Natural killer cell treated with Interleukin-12 subunit alpha and Interleukin-12 subunit beta and Interleukin-15 and Interleukin-18, amount 100 ng/mL, for 72 hours (primary cell): ENCODE measurements around the gene SLC38A7. TPM values are rescaled to one million over a fixed set of nuclear protein-coding genes. Genes with fewer than 3 reads are reported as not detected.
"Not testable (repeated sequence)": the region's sequence is repeated elsewhere in the genome, so short reads cannot be mapped to it uniquely, and the experiment has no call there.

ENCODE experiments used
- ATAC-seq, 2 donors: fragments of 150-1000 bp; cut with Tn5 transposase in 1 of 2; sonication (Bioruptor Pico), chemical (Tn5 transposase) in 1 of 2; 2 replicates each; pipeline ENCODE4 v1.10.0; 2021
- DNase-seq: peaks from one replicate; pipeline ENCODE4 v3.0.0; 2022; ENCODE audit warnings: low spot score
- H3K27ac Mint-ChIP-seq, 2 donors: 1 replicate in 1 of 2; 2 replicates in 1 of 2; pipeline ENCODE4 v1.8.0; 2022; ENCODE audit warnings: mixed read lengths in 2 of 2, mild to moderate bottlenecking in 1 of 2, moderate library complexity in 1 of 2
- H3K27me3 Mint-ChIP-seq, 2 donors: 1 replicate in 1 of 2; 2 replicates in 1 of 2; pipeline ENCODE4 v1.8.0; 2022; ENCODE audit warnings: mixed read lengths in 2 of 2
- H3K36me3 Mint-ChIP-seq: one replicate; pipeline ENCODE4 v1.8.0; 2022; ENCODE audit warnings: mixed read lengths
- H3K4me1 Mint-ChIP-seq, 2 donors: 1 replicate in 1 of 2; 2 replicates in 1 of 2; pipeline ENCODE4 v1.8.0; 2022; ENCODE audit warnings: low read depth in 2 of 2, mixed read lengths in 2 of 2, mild to moderate bottlenecking in 1 of 2
- H3K4me3 Mint-ChIP-seq: one replicate; pipeline ENCODE4 v1.8.0; 2022; ENCODE audit warnings: mixed read lengths
- H3K9me3 Mint-ChIP-seq: 2 replicates; pipeline ENCODE4 v1.8.0; 2022; ENCODE audit warnings: mixed read lengths
- total RNA-seq, 2 donors: library from RNA; stranded (reverse); gene quantifications; one replicate each; pipeline ENCODE4 v1.2.3, GENCODE V29; 2022

Gene SLC38A7
- total RNA-seq, 2 donors from 2014 or later = 14.1 to 16.7 TPM

DNA sequence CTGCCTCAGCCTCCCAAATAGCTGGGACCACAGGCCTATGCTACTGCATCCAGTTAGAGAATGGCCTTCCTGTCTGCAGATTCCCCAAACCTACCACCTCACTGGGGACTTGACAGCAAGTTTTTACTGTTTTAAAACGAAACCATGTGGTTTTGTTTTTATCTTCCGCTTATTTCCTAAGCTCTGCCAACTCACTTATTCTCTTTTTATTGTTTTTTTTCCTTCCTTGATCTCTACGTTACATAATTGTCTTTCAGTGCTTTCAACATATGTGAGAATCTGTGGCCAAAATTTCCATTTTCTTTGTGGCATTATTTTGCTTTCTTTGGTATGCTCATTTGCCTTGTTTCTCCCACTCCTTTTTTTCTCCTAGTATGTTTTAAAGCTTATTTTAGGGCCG is 14.6 kb upstream of the SLC38A7 start:
- peaks cover 4 to 5% of the 10 kb centered on the region in 2 donors for H3K4me1 Mint-ChIP-seq
- ATAC-seq = no peak
- peak overlapping the region in 1 of 2 donors; percentile 7 for H3K27ac Mint-ChIP-seq
- DNase-seq = no peak
- no peaks in the 10 kb centered on the region for H3K36me3 Mint-ChIP-seq
- H3K27me3 Mint-ChIP-seq = no peaks in the 10 kb centered on the region
- H3K9me3 Mint-ChIP-seq = no peaks in the 10 kb centered on the region
- no peak overlapping the region for H3K4me3 Mint-ChIP-seq

DNA sequence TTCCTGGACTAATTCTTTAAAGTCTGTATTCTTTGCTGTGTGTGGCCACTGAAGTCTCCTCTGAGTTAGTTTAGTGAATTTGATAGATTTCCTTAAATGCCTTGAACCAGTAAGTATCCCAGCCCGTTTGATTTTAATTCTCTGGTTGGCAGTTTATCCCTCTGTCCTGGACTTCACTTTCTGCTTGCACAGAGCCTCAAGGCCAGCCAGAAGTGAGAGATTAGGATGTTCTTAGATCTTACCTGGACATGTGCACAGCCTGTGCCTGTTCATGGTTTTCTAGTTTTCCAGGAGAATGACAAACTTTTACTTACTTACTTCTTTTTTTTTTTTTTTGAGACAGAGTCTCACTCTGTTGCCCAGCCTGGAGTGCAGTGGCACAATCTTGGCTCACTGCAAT is 10.8 kb upstream of the SLC38A7 start:
- H3K27me3 Mint-ChIP-seq = peaks cover 2 to 6% of the 10 kb centered on the region in 2 donors
- DNase-seq (no peak), ATAC-seq (no peak)
- no peaks in the 10 kb centered on the region for H3K9me3 Mint-ChIP-seq
- no peaks in the 10 kb centered on the region for H3K36me3 Mint-ChIP-seq
- H3K4me1 Mint-ChIP-seq = peaks cover 4 to 5% of the 10 kb centered on the region in 2 donors
- H3K4me3 Mint-ChIP-seq = no peak overlapping the region
- no peak overlapping the region for H3K27ac Mint-ChIP-seq

DNA sequence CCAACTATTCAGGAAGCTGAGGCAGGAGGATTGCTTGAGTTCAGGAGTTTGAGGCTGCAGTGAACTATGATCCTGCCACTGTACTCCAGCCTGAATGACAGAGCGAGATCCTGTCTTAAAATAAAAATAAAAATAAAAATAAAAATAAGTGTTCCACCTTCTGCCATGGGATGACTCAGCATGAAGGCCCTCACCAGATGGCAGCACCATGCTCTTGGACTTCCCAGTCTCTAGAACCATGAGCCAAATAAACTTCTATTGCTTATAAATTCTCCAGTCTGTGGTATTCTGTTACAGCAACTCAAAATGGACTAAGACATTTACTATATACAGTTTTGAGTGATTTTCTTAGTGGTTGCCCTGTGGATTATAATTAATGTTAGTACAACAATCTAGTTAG is 7.9 kb upstream of the SLC38A7 start:
- DNase-seq (no peak), ATAC-seq (no peak)
- Mint-ChIP-seq H3K27ac (no peak overlapping the region), H3K36me3 (no peaks in the 10 kb centered on the region), H3K9me3 (no peaks in the 10 kb centered on the region), H3K27me3 (peaks cover 5 to 6% of the 10 kb centered on the region in 2 donors), H3K4me3 (no peak overlapping the region), H3K4me1 (no peaks in the 10 kb centered on the region)

DNA sequence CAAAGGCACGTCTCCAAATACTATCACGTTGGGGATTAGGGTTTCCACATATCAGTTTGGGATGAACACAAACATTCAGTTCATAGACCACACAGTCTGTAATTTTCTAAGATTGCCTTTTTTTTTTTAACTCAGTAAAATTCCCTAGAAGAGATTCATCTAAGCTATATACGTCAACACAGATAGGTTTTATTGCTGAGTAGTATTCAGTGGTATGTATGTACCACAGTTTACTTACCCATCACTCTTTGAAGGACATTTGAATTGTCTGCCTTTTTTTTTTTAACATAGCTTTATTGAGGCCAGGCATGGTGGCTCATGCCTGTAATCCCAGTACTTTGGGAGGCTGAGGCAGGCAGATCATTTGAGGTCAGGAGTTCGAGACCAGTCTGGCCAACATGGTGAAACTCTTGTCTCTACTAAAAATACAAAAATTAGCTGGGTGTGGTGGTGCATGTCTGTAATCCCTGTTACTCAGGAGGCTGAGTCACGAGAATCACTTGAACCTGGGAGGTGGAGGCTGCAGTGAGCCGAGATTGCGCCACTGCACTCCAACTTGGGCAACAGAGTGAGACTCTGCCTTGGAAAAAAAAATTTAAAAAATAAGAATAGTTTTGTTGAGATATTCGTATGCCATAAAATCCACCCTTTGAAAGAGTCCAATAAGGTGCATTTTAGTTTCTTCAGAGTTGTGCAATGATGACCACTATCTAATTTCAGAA is 2.6 kb upstream of the SLC38A7 start:
- H3K36me3 Mint-ChIP-seq, H3K27ac Mint-ChIP-seq, H3K27me3 Mint-ChIP-seq, H3K9me3 Mint-ChIP-seq, DNase-seq, ATAC-seq: not testable (repeated sequence)
- Mint-ChIP-seq H3K4me1 (peaks cover 12 to 17% of the 10 kb centered on the region in 2 donors), H3K4me3 (peak overlapping the region; percentile 13)

DNA sequence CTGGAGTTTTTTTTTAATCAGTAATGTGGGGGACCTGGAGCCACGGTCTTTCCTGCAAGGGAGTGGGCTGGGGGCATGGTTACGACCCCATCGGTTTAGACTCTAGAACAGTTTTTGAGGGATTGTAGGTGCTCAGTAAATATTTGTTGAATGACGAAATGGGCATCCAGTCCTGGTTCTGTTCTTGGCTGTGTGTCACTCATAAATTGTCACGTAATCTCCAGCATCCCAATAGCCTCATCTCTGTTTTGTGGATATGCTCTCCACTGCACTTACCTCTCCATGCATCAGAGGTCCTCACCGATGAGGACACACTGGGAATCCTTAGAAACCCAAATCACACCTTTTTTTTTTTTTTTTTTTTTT is 497 bp upstream of the SLC38A7 start:
- H3K4me1 Mint-ChIP-seq = peaks cover 12 to 20% of the 10 kb centered on the region in 2 donors
- peak overlapping the region in 1 of 2 donors; percentile 79 for H3K27ac Mint-ChIP-seq
- H3K27me3 Mint-ChIP-seq = peaks cover 0 to 3% of the 10 kb centered on the region in 2 donors
- no peak for DNase-seq
- H3K4me3 Mint-ChIP-seq = peak overlapping the region; percentile 82
- no peaks in the 10 kb centered on the region for H3K36me3 Mint-ChIP-seq
- ATAC-seq = no peak
- no peaks in the 10 kb centered on the region for H3K9me3 Mint-ChIP-seq

DNA sequence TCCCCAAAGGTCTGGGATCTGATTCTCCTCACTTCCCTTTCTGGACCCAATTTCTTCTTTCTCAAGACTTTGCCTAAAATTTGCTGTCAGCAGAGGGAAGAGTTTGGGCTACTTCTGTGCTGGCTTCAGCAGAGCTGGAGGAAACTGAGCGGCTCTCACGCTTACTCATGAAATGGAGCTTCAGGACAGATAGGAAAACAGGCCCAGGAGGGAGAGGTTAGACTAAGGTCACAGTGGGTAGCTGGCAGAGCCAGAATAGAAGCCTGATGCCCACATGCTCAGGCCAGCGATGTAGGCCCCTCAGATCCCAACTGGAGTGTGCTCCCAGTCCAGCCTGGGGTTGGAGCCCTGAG is 593 bp downstream of the SLC38A7 start:
- no peaks in the 10 kb centered on the region for H3K36me3 Mint-ChIP-seq
- DNase-seq = no peak
- H3K27me3 Mint-ChIP-seq = no peaks in the 10 kb centered on the region
- ATAC-seq = peak in 1 of 2 donors; percentile 5
- peak overlapping the region; percentile 2 to 79 for H3K27ac Mint-ChIP-seq
- peak overlapping the region; percentile 82 for H3K4me3 Mint-ChIP-seq
- peaks cover 12 to 20% of the 10 kb centered on the region in 2 donors for H3K4me1 Mint-ChIP-seq
- no peaks in the 10 kb centered on the region for H3K9me3 Mint-ChIP-seq

DNA sequence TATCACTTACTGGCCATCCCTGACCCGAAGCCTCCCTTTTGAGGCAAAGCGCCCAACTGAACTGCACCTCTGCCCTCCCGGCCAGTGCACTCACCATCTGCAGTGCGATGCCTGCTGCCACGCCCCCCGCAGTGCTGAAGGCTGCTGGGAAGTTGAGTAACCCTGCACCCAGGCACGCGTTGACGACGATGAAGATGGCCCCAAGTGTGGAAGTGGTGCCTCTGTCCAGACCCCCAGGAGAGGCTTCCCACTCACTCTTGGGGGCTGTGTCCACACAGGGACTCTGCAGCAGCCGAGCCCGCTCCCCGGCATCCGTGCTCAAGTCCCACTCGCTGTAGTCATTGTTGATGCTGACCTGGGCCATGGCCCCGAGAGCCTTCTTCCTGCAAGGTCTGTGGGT is 4.8 kb downstream of the SLC38A7 start:
- Mint-ChIP-seq H3K27me3 (no peaks in the 10 kb centered on the region), H3K4me3 (no peak overlapping the region), H3K36me3 (no peaks in the 10 kb centered on the region), H3K9me3 (no peaks in the 10 kb centered on the region), H3K27ac (no peak overlapping the region), H3K4me1 (peaks cover 12 to 19% of the 10 kb centered on the region in 2 donors)
- DNase-seq = no peak
- no peak for ATAC-seq

DNA sequence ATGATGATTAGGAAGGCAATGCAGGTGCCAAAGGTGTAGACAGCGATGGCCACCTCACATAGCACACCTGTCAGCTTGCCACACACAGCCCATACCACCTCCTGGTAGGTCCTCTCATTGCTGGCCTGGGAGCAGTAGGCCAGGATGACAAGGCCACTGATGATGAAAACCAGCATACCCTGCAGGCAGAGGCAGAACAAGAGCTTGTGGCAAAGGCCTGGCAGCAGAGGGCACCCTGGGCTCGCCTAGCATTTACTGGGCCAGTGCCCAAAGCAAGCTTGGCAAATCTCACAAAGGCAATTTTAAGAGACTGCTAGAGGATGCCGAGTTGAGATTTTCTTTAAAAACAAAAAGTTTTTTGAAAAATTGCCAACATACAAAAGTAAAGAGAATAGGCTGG is 5.9 kb downstream of the SLC38A7 start:
- no peak overlapping the region for H3K4me3 Mint-ChIP-seq
- H3K27ac Mint-ChIP-seq = no peak overlapping the region
- no peaks in the 10 kb centered on the region for H3K36me3 Mint-ChIP-seq
- no peaks in the 10 kb centered on the region for H3K9me3 Mint-ChIP-seq
- no peaks in the 10 kb centered on the region for H3K27me3 Mint-ChIP-seq
- no peak for DNase-seq
- no peak for ATAC-seq
- peaks cover 7 to 13% of the 10 kb centered on the region in 2 donors for H3K4me1 Mint-ChIP-seq

DNA sequence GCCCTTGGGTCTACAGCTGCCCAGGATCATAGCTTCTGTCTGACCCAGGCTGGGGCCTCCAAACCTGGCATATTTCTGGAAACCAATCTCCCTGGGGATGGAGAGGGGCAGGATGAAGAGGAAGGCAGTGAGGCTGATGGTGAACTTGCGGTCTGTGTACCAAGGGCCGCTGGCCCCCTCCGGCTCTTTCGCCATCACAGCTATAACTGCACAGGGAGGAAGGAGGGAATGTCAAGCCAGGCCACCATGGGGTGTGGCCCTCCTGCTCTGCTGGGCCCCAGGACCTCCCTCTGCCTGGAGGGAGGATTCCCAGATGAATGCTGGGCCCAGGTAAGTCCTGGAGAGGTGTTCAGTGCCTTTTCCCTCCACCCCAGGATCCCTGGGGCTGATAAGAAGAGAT is 6.3 kb downstream of the SLC38A7 start:
- H3K4me3 Mint-ChIP-seq = no peak overlapping the region
- H3K36me3 Mint-ChIP-seq = no peaks in the 10 kb centered on the region
- H3K9me3 Mint-ChIP-seq = no peaks in the 10 kb centered on the region
- H3K27ac Mint-ChIP-seq = peak overlapping the region in 1 of 2 donors; percentile 61
- no peaks in the 10 kb centered on the region for H3K27me3 Mint-ChIP-seq
- no peak for DNase-seq
- ATAC-seq = peak in 1 of 2 donors; percentile 28
- H3K4me1 Mint-ChIP-seq = peaks cover 3 to 8% of the 10 kb centered on the region in 2 donors

DNA sequence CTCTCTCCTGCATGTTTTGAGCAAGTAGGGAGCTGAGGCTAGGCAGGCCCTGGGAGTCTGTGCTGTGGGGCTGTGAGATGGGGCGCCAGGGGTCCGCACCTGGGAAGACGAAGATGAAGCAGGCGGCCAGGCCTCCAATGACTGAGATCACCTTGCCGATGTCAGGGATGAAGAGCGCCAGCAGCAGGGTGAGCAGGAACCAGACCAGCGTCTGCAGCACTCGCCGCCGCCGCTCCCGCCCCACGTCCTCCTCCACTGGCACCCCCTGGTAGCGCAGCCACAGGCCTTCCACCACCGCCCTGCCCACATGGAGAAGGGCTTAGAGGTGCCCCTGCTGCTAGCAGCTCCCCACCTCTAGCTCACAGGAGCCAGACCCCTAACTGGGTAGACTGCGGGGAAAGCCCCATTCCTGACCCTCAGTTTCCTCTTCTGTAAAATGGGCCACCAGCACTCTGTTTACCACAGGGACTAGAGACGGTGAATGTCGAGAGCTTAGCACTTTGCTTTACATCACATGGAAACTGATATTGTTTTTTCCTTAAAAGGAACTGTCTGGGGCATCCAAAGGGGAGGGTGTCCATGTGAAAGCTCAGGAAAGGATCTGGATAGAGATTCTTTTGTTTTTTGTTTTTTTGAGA is 13.5 kb downstream of the SLC38A7 start:
- no peaks in the 10 kb centered on the region for H3K9me3 Mint-ChIP-seq
- peaks cover 0 to 4% of the 10 kb centered on the region in 2 donors for H3K4me1 Mint-ChIP-seq
- no peak overlapping the region for H3K27ac Mint-ChIP-seq
- H3K36me3 Mint-ChIP-seq = no peaks in the 10 kb centered on the region
- no peak overlapping the region for H3K4me3 Mint-ChIP-seq
- H3K27me3 Mint-ChIP-seq = no peaks in the 10 kb centered on the region
- no peak for ATAC-seq
- DNase-seq = no peak

DNA sequence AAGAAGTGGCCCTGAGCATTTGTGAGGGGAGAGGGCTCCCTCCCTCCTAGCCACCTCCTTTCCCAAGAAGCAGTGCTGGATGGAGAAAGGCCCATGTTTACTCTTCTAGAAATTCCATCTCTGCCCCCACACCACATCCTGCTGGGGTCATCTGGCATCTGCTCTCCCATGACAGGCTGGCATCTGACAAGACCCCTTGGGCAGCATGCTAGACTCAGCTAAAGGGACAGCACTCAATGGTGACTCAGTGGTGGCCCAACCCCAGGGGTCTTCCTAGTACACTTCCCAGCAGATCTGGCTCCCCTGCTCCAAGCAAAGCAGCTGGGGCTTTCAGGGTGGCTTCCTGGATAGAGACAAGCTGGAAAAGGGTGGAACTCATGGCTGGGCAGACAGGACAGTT is 14.4 kb downstream of the SLC38A7 start:
- Mint-ChIP-seq H3K9me3 (no peaks in the 10 kb centered on the region), H3K27ac (no peak overlapping the region)
- ATAC-seq = peak in 1 of 2 donors; percentile 36

DNA sequence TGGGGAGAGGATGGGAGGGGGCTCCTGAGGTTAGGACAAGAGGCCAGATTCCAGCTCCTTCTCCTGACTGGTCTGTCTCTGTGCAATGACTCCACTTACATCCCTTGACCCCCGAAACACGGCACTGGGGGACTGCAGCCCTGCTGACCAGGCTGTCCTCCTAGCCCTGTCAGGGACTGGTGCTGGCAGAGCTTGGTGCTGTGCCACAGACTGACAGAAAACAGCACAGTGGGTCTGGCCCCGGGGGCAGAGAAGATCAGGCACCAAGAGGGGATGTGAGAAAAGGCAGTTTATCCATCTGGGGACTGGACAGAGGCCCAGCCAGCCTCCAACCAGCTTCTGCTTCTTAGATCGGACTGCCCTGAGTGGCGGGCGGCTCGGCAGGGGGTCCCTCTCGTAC is 19.4 kb downstream of the SLC38A7 start:
- no peak overlapping the region for H3K27ac Mint-ChIP-seq
- peak in 1 of 2 donors; percentile 21 for ATAC-seq
- no peaks in the 10 kb centered on the region for H3K36me3 Mint-ChIP-seq

More for the DNA sequence above, 14.4 kb downstream of the SLC38A7 start:
- DNase-seq = no peak
- H3K27me3 Mint-ChIP-seq = no peaks in the 10 kb centered on the region
- H3K4me3 Mint-ChIP-seq = no peak overlapping the region
- peaks cover 0 to 4% of the 10 kb centered on the region in 2 donors for H3K4me1 Mint-ChIP-seq
- H3K36me3 Mint-ChIP-seq = no peaks in the 10 kb centered on the region

DNA sequence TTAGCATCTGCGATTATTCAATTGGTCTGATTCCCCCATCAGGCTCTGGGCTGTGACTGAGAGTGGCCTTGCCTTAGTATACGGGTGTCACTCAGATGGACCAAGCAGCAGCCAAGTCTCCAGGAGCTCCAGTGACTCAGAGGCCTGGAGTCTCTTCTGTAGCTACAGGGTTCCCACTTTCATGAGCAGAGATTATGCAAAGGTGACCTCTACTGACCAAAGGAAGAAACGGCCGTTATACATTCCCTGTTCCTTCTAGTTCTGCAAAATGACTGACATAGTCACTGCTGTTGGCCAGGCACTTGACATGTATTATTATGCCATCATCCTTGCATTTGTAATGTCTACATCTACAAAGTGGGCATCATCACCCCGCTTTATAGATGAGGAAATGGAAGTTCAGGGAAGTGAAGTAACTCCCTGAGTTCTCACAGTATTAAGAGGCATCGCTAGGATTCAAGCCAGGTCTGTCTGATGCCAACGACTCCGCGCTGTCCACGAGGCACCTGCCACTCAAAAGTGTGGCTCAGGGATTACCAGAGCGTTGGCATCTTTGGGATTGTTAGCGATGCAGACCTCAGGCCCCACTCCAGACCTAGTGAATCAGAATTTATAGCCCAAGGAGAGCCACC is 23.3 kb downstream of the SLC38A7 start:
- Mint-ChIP-seq H3K4me1 (no peaks in the 10 kb centered on the region), H3K9me3 (no peaks in the 10 kb centered on the region), H3K27ac (no peak overlapping the region), H3K4me3 (no peak overlapping the region), H3K36me3 (no peaks in the 10 kb centered on the region), H3K27me3 (peaks cover 0 to 2% of the 10 kb centered on the region in 2 donors)
- ATAC-seq (peak; percentile 66 to 75), DNase-seq (no peak)

More for the DNA sequence above, 19.4 kb downstream of the SLC38A7 start:
- H3K4me3 Mint-ChIP-seq = no peak overlapping the region
- DNase-seq = no peak
- H3K4me1 Mint-ChIP-seq = no peaks in the 10 kb centered on the region
- H3K27me3 Mint-ChIP-seq = no peaks in the 10 kb centered on the region
- H3K9me3 Mint-ChIP-seq = no peaks in the 10 kb centered on the region

DNA sequence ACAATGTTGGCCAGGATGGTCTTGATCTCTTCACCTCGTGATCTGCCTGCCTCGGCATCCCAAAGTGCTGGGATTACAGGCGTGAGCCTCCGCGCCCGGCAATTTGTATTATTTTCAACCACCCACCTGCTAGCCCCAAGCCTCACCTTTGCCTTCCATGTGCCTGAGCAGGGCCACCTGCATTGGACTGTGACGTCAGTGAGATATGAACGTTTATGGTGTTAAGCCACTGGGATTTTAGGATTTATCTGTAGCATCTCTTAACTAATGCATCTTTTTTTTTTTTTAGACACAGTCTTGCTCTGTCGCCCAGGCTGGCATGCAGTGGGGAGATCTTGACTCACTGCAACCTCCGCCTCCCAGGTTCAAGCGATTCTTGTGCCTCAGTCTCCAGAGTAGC is 24.7 kb downstream of the SLC38A7 start:
- H3K27me3 Mint-ChIP-seq, ATAC-seq, H3K36me3 Mint-ChIP-seq: not testable (repeated sequence)

More for the DNA sequence above, 24.7 kb downstream of the SLC38A7 start:
- not testable (repeated sequence) for H3K4me1 Mint-ChIP-seq, H3K27ac Mint-ChIP-seq, H3K4me3 Mint-ChIP-seq, H3K9me3 Mint-ChIP-seq, DNase-seq
